A549 (cell line): ENCODE results near the gene ABI2. TPM values are rescaled to one million over a fixed set of nuclear protein-coding genes. Genes with fewer than 3 reads are reported as not detected.

ENCODE experiments used
- ATAC-seq, 2 experiments: fragments of 200-7000 bp in 1 of 2; fragments of >200 bp in 1 of 2; cut with Nextera tagmentation in 1 of 2; cut with Tn5 transposase in 1 of 2; 3 replicates each; pipeline versions ENCODE4 v1.8.0 to v1.9.1; 2018 to 2020; ENCODE audit warnings: mild to moderate bottlenecking in 1 of 2, moderate library complexity in 1 of 2
- CTCF ChIA-PET: fragments of 300-600 bp; sonication (Branson Sonifier 250); formaldehyde crosslinking; extraction: SDS; loops from one replicate; lab custom pipeline; 2021; ENCODE audit warnings: antibody characterized with exemption, inconsistent platforms; lab: Yijun Ruan, JAX
- POLR2A ChIA-PET: fragments of 350-600 bp; formaldehyde crosslinking; extraction: SDS; loops from one replicate; lab custom pipeline; 2021; ENCODE audit warnings: antibody characterized with exemption, inconsistent platforms; lab: Yijun Ruan, JAX
- DNase-seq, 2 experiments: peaks; one replicate each; pipeline versions ENCODE4 v3.0.0 to v3.0.0-alpha.2; 2011 to 2016; ENCODE audit warnings: low read depth in 1 of 2, low spot score in 1 of 2
- FAIRE-seq: peaks from 2 replicates; lab custom pipeline; 2011; peaks lifted over from hg19 to GRCh38; lab: Jason Lieb, UNC
- H3K27ac ChIP-seq, 2 experiments: fragments of >200 bp; sonication (Bioruptor Twin); formaldehyde crosslinking; 3 replicates each; pipeline ENCODE4 v1.5.1; 2016 to 2017
- H3K4me1 ChIP-seq: fragments of >200 bp; sonication (Bioruptor Twin); formaldehyde crosslinking; 3 replicates; pipeline ENCODE4 v1.6.1; 2016
- H3K4me2 ChIP-seq: fragments of >200 bp; sonication (Bioruptor Twin); formaldehyde crosslinking; 3 replicates; pipeline ENCODE4 v1.6.1; 2016
- H3K4me3 ChIP-seq: fragments of >200 bp; sonication (Bioruptor Twin); formaldehyde crosslinking; 3 replicates; pipeline ENCODE4 v1.5.1; 2016
- H3K9me3 ChIP-seq: fragments of >200 bp; sonication (Bioruptor Twin); formaldehyde crosslinking; 3 replicates; pipeline ENCODE4 v1.6.1; 2016
- CBX2 ChIP-seq: fragments of 200-600 bp; sonication (generic); IDR thresholded peaks from 2 replicates; pipeline ENCODE4 v1.6.1; 2016; ENCODE audit warnings: low read depth, mild to moderate bottlenecking, borderline replicate concordance
- CBX8 ChIP-seq: fragments of 200-600 bp; sonication (generic); IDR thresholded peaks from 2 replicates; pipeline ENCODE4 v1.6.1; 2016
- CEBPB ChIP-seq, 2 experiments: fragments of >200 bp in 1 of 2; sonication (Bioruptor Twin) in 1 of 2; formaldehyde crosslinking in 1 of 2; IDR thresholded peaks; 2 replicates each; pipeline ENCODE4 v1.6.1; 2012 to 2016
- CHD2 ChIP-seq: fragments of 150-350 bp; IDR thresholded peaks from 2 replicates; pipeline ENCODE4 v1.6.1; 2014; ENCODE audit warnings: low read length; ENCODE audit not compliant: partially characterized antibody
- CHD4 ChIP-seq: fragments of 200-600 bp; sonication (generic); IDR thresholded peaks from 2 replicates; pipeline ENCODE4 v1.6.1; 2016; ENCODE audit warnings: antibody characterized with exemption, mild to moderate bottlenecking, borderline replicate concordance
- EP300 ChIP-seq, 2 experiments: fragments of >200 bp; sonication (Bioruptor Twin); formaldehyde crosslinking; IDR thresholded peaks; 2 replicates in 1 of 2; 3 replicates in 1 of 2; pipeline ENCODE4 v1.6.1; 2016 to 2017
- FOXS1 ChIP-seq: fragments of 250-450 bp; sonication (Bioruptor Pico); IDR thresholded peaks from 2 replicates; pipeline ENCODE4 v1.5.0; 2020; ENCODE audit warnings: mild to moderate bottlenecking, moderate library complexity
- HES2 ChIP-seq: fragments of >200 bp; sonication (Bioruptor Twin); formaldehyde crosslinking; IDR thresholded peaks from 2 replicates; pipeline ENCODE4 v1.6.1; 2016
- HOXB5 ChIP-seq: fragments of 250-450 bp; sonication (Bioruptor Pico); IDR thresholded peaks from 2 replicates; pipeline ENCODE4 v1.5.0; 2020; ENCODE audit warnings: mild to moderate bottlenecking, moderate library complexity
- JUN ChIP-seq, 2 experiments: fragments of >200 bp; sonication (Bioruptor Twin); formaldehyde crosslinking; IDR thresholded peaks; 2 replicates in 1 of 2; 3 replicates in 1 of 2; pipeline ENCODE4 v1.6.1; 2016 to 2017
- MAFK ChIP-seq: fragments of 450-650 bp; IDR thresholded peaks from 2 replicates; pipeline ENCODE4 v1.6.1; 2014; ENCODE audit not compliant: partially characterized antibody
- MAX ChIP-seq: IDR thresholded peaks from 2 replicates; pipeline ENCODE4 v1.6.1; 2012
- MYC ChIP-seq: IDR thresholded peaks from 2 replicates; pipeline ENCODE4 v1.6.1; 2012; ENCODE audit warnings: mild to moderate bottlenecking, inconsistent platforms, low read length, improper control_type of control experiment, borderline replicate concordance
- NFE2L2 ChIP-seq: fragments of 150-350 bp; conservative IDR thresholded peaks from 2 replicates; pipeline ENCODE4 v1.6.1; 2014; ENCODE audit warnings: low read length
- NR3C1 ChIP-seq: fragments of >200 bp; sonication (Bioruptor Twin); formaldehyde crosslinking; IDR thresholded peaks from 3 replicates; pipeline ENCODE4 v1.6.1; 2017
- POLR2A ChIP-seq: IDR thresholded peaks from 2 replicates; pipeline ENCODE4 v1.6.1; 2012; ENCODE audit warnings: mild to moderate bottlenecking, low read length
- POLR2AphosphoS2 ChIP-seq: conservative IDR thresholded peaks from 2 replicates; pipeline ENCODE4 v1.6.1; 2012; ENCODE audit warnings: low read length, improper control_type of control experiment, inconsistent platforms
- RCOR1 ChIP-seq: fragments of 150-350 bp; IDR thresholded peaks from 2 replicates; pipeline ENCODE4 v1.6.1; 2014; ENCODE audit warnings: antibody characterized with exemption, low read length, low read depth
- SREBF2 ChIP-seq: fragments of 450-650 bp; IDR thresholded peaks from 2 replicates; pipeline ENCODE4 v1.6.1; 2014; ENCODE audit warnings: mild to moderate bottlenecking, moderate library complexity
- ZNF302 ChIP-seq: fragments of 250-450 bp; sonication (Bioruptor Pico); IDR thresholded peaks from 2 replicates; pipeline ENCODE4 v1.9.0; 2021; ENCODE audit warnings: inconsistent platforms, mild to moderate bottlenecking, moderate library complexity
- WGBS: methylation state at CpG from one replicate; pipeline ENCODE4 v1.1.6; 2017; ENCODE audit errors: missing lambda C conversion rate; 5-methylcytosine and 5-hydroxymethylcytosine counted together
- polyA plus RNA-seq, 4 experiments: library from polyadenylated mRNA; depleted of rRNA in 3 of 4; stranded (reverse); fragments of >200 nt; fragmentation: RNase III in 1 of 4; extraction: RNeasy Plus Mini Kit Qiagen cat#74134 plus additional on column Dnase treatment in 1 of 4; gene quantifications; 2 replicates in 3 of 4; 3 replicates in 1 of 4; pipeline ENCODE4 v1.2.3, GENCODE V29; 2011 to 2017

Gene ABI2
- polyA plus RNA-seq, 2 of the 4 experiments (the other 2 are of a cell fraction), result 36.2 to 51.1 TPM

- 59% methylated on average over 1 of the region's 1 CpG for WGBS
- ChIA-PET POLR2A (no interaction called here), CTCF (interaction anchor here (3.3 kb wide), 1 partner anchor 346 kb away, joined by 12 read pairs; no protein-coding TSS in a partner anchor)
- H3K9me3 ChIP-seq, result no peaks in the 10 kb centered on the region
- H3K4me3 ChIP-seq, result no peak overlapping the region
- FAIRE-seq (no peak), DNase-seq (no peak), ATAC-seq (no peak)
- no peaks in the 10 kb centered on the region for H3K4me1 ChIP-seq
- no peak overlapping the region for H3K4me2 ChIP-seq
- TF ChIP-seq CHD2 (no peak), NFE2L2 (no peak), MYC (no peak), CBX8 (no peak), HOXB5 (CRISPR knock-in tag) (no peak), MAFK (no peak)
- H3K27ac ChIP-seq, result no peak overlapping the region
These were observed 141.4 kb downstream of the ABI2 start for GRCh38 chr2:203469546-203469945.

- TF ChIP-seq SREBF2, result no peak
- TF ChIP-seq RCOR1, result no peak
- TF ChIP-seq CEBPB (IDR thresholded peaks at IDR 0.05), result no peak
- TF ChIP-seq MAX, result no peak
- no peak for TF ChIP-seq CHD4
- no peak for TF ChIP-seq CBX2
- TF ChIP-seq POLR2AphosphoS2, result no peak
- no peak for TF ChIP-seq JUN (IDR thresholded peaks at IDR 0.05)
- no peak for TF ChIP-seq NR3C1
- no peak for TF ChIP-seq ZNF302 (CRISPR knock-in tag)
- TF ChIP-seq FOXS1 (CRISPR knock-in tag), result no peak
- WGBS, result 86% methylated on average over 4 of the region's 4 CpGs
- ChIA-PET CTCF (no interaction called here), POLR2A (no interaction called here)
- peak in 1 of 2 experiments; percentile 67; a peak in 2 of 6 replicates for ATAC-seq
- Histone ChIP-seq H3K9me3 (no peaks in the 10 kb centered on the region), H3K4me3 (no peak overlapping the region), H3K4me2 (no peak overlapping the region), H3K4me1 (no peaks in the 10 kb centered on the region), H3K27ac (no peak overlapping the region)
- FAIRE-seq, result no peak
- peak in 1 of 2 experiments; percentile 16 for DNase-seq
These were observed 142.2 kb downstream of the ABI2 start for GRCh38 chr2:203470371-203470770.

- 88% methylated on average over 5 of the region's 5 CpGs for WGBS
- Histone ChIP-seq H3K9me3 (no peaks in the 10 kb centered on the region), H3K4me3 (no peak overlapping the region), H3K4me1 (no peaks in the 10 kb centered on the region), H3K27ac (no peak overlapping the region), H3K4me2 (no peak overlapping the region)
- POLR2A ChIA-PET, result no interaction called here
- FAIRE-seq (no peak), ATAC-seq (no peak)
- TF ChIP-seq CBX8, result no peak
- no peak for TF ChIP-seq EP300 (IDR thresholded peaks at IDR 0.05)
- TF ChIP-seq POLR2A, result no peak
- TF ChIP-seq, all 56 proteins: peak for 0
- no peak for DNase-seq
- CTCF ChIA-PET, result interaction anchor here (1.5 kb wide), 1 partner anchor 344 kb away, joined by 4 read pairs; no protein-coding TSS in a partner anchor
These were observed 143.1 kb downstream of the ABI2 start for GRCh38 chr2:203471323-203471722.

GRCh38 chr2:203476881-203477280, 148.7 kb downstream of the ABI2 start:
- ATAC-seq (no peak), FAIRE-seq (no peak), DNase-seq (no peak)
- H3K4me3 ChIP-seq, result no peak overlapping the region
- H3K9me3 ChIP-seq, result no peaks in the 10 kb centered on the region
- H3K4me1 ChIP-seq, result no peaks in the 10 kb centered on the region
- no peak overlapping the region for H3K4me2 ChIP-seq
- TF ChIP-seq HES2 (no peak), NR3C1 (no peak), SREBF2 (no peak), POLR2AphosphoS2 (no peak)
- ChIA-PET POLR2A (no interaction called here), CTCF (interaction anchor here (1.5 kb wide), 1 partner anchor 305 kb away, joined by 4 read pairs; no protein-coding TSS in a partner anchor)
- WGBS, result 84% methylated on average over 2 of the region's 2 CpGs
- H3K27ac ChIP-seq, result no peak overlapping the region
